Measurements from ENCODE around the gene ST7L.

DNA sequence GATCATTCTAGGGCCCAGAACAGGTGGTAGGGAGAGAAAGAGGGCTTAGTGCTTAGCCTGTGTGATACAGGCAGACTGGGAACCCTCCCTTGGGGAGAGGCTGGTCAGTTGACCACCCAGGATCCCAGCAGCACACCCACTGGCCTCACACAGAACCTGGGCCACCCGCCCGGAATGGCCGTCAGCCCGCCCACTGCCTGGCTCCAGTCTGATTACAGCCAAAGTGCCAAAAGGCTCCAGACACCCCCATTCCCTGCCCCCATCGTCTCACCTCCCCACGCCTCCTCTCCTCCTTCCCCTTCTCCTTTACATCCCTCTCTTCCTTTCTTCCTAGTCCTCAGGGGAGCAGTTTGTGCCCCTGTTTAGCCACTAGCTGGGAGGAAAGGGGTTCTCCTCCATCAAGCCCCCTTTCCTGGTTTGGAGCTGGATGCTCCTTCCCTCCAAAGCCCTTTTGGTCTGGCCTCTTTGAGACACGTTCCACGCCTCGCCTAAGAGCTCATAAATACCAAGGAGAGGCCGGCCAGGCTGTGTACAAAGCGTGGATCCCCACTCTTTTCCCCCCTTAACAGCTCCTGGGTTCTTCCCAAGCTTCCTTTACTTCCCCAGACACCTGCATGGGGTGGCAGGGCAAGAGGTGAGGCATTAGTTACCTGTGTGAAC, 114.8 kb downstream of the ST7L start:
- TF ChIP-seq TARDBP (IDR thresholded peaks at IDR 0.05) (no peak), ARNT (IDR thresholded peaks at IDR 0.05) (no peak), FOXA1 (IDR thresholded peaks at IDR 0.05) (no peak), CTBP1 (IDR thresholded peaks at IDR 0.05; ENCODE audit: borderline replicate concordance) (no peak), SP1 (IDR thresholded peaks at IDR 0.05) (no peak), L3MBTL2 (conservative IDR thresholded peaks at IDR 0.05) (no peak), FOXM1 (IDR thresholded peaks at IDR 0.05; ENCODE audit: borderline replicate concordance) (no peak)

Measured in HEK293T (cell line).